Hepatocyte (in vitro differentiated cells): ENCODE measurements around the gene FBLN1.

Experiments
- EZH2phosphoT487 ChIP-seq: fragments of 200-600 bp; sonication (generic); IDR thresholded peaks from one replicate; pipeline ENCODE4 v1.6.1; 2018; ENCODE audit warnings: antibody characterized with exemption, mild to moderate bottlenecking, low read depth, moderate library complexity; ENCODE audit not compliant: unreplicated experiment, severe bottlenecking
- TF ChIP-seq, protein P1 (sequence below): fragments of 200-600 bp; sonication (generic); IDR thresholded peaks from 2 replicates; pipeline ENCODE4 v1.5.1; 2016; ENCODE audit warnings: antibody characterized with exemption, mild to moderate bottlenecking; ENCODE audit not compliant: poor library complexity

DNA sequence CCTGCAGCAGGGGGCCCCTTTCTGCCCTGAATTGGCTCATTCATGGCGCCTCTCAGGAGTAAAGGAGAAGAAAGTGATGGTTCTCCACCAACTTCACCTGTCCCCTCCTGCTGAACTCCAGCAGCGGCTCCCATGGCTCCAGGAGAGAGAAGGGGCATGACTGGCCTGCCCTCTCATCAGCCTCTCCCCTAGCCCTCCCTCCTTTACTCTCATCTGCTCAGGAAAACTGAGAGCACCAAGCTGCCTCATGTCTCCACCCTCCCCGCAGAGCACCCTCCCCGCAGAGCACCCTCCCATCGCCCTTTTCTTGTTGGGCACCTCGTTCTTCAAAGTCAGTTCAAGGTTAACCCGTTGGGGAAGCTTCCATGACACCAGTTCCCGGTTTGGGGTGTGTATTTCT is 86.9 kb downstream of the FBLN1 start:
- TF ChIP-seq EZH2phosphoT487 = no peak
- TF ChIP-seq, protein P1, sequence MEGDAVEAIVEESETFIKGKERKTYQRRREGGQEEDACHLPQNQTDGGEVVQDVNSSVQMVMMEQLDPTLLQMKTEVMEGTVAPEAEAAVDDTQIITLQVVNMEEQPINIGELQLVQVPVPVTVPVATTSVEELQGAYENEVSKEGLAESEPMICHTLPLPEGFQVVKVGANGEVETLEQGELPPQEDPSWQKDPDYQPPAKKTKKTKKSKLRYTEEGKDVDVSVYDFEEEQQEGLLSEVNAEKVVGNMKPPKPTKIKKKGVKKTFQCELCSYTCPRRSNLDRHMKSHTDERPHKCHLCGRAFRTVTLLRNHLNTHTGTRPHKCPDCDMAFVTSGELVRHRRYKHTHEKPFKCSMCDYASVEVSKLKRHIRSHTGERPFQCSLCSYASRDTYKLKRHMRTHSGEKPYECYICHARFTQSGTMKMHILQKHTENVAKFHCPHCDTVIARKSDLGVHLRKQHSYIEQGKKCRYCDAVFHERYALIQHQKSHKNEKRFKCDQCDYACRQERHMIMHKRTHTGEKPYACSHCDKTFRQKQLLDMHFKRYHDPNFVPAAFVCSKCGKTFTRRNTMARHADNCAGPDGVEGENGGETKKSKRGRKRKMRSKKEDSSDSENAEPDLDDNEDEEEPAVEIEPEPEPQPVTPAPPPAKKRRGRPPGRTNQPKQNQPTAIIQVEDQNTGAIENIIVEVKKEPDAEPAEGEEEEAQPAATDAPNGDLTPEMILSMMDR = no peak
